Measurements from ENCODE around the gene ZCCHC8.

- TF ChIP-seq CTCF (IDR thresholded peaks at IDR 0.05) (no peak), EZH2 (IDR thresholded peaks at IDR 0.05; ENCODE audit: borderline replicate concordance, insufficient read depth, low read depth, low read length, poor library complexity, severe bottlenecking) (no peak)
Measured at GRCh38 chr12:122491991-122492390, 8.7 kb downstream of the ZCCHC8 start.

Measured in B cell (primary cell).